Loucy (cell line): Measurements from ENCODE around the gene ANK3.

Experiments used
- EZH2phosphoT487 ChIP-seq: fragments of 200-600 bp; IDR thresholded peaks from 2 replicates; pipeline ENCODE4 v1.6.1; 2018; ENCODE audit warnings: antibody characterized with exemption, mild to moderate bottlenecking, moderate library complexity, borderline replicate concordance
- TF ChIP-seq, protein P1 (sequence below): fragments of 200-600 bp; sonication (generic); conservative IDR thresholded peaks from 2 replicates; pipeline ENCODE4 v1.5.1; 2014; ENCODE audit warnings: mild to moderate bottlenecking, antibody characterized with exemption, low read length

DNA sequence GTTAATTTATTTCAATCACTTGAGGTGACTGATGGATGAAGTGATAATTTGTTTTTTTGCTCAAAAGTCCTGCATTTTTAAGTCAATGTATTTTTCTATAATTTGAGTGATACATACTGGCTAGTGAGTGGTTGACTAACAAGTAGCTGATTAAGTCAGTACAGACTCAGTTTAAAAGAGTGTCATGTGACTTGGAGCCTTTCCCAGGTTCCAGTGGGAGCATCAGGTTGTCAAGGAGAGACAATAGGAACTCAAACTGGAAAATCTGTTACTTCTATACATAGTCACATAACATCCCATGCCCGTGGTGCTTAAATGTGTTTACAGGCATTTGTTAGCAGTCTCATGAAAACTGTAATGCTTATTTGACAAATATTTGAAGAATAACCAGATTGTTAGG is 154.7 kb downstream of the ANK3 start:
- TF ChIP-seq, protein P1, sequence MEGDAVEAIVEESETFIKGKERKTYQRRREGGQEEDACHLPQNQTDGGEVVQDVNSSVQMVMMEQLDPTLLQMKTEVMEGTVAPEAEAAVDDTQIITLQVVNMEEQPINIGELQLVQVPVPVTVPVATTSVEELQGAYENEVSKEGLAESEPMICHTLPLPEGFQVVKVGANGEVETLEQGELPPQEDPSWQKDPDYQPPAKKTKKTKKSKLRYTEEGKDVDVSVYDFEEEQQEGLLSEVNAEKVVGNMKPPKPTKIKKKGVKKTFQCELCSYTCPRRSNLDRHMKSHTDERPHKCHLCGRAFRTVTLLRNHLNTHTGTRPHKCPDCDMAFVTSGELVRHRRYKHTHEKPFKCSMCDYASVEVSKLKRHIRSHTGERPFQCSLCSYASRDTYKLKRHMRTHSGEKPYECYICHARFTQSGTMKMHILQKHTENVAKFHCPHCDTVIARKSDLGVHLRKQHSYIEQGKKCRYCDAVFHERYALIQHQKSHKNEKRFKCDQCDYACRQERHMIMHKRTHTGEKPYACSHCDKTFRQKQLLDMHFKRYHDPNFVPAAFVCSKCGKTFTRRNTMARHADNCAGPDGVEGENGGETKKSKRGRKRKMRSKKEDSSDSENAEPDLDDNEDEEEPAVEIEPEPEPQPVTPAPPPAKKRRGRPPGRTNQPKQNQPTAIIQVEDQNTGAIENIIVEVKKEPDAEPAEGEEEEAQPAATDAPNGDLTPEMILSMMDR: no peak
- TF ChIP-seq EZH2phosphoT487: no peak
